Anterior cingulate cortex (tissue), 58 donors: Measurements from ENCODE around the gene RAB8B.
"Not testable (repeated sequence)": the region's sequence is repeated elsewhere in the genome, so short reads cannot be mapped to it uniquely, and the experiment has no call there.

Experiments used
- DNase-seq, 58 donors: peaks; one replicate each; lab custom pipeline; 2025; lab: John Stamatoyannopoulos, UW

Gene RAB8B

DNA sequence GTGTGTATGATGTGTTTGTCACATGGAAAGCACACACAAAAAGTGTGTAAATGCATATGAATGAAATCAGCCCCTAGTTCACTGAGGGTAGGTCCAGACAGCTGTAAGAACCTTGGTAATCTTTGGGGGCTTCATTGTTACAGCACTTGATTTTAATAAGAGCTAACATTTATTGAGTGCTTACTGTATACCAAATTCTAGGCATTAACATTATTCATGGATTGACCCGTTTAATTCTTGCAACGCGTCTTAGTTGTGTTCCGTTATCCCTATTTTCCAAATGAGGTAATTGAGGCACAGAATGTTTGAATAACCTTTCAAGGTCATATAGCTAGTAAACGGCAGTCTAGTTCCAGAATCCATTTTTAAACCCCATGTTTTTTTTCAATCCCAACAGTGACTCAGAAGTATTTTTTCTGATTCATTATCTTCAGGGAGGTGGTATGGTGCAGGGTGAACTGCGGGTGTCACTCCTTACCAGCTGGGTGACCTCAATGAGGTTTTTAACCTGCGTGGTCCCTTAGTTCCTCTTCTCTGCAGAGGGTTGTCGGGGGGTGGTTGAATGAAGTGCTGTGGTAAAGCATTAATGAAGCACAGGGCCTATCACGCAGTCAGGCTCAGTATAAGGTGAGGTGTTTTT lies 14.2 kb downstream of the RAB8B start:
- DNase-seq, result no peak

DNA sequence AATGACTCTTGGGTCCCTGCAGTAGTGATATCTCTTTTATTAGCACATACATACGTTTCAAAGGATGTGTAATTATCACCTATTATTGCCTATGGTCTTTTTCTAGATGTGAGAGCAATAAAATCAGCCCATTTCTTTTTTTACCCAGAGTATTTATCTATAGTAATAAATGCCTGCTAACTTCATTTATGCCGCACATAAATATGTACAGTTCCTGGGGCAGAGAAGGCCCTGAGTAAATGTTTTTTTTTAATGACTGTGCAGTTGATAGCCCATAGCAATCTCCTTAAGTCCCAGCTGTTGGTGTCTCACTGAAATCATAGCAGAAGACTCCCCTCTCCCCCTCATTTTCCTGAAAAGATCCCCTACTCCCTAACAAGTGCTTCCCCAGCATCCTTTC lies 16.7 kb downstream of the RAB8B start:
- no peak for DNase-seq

- DNase-seq, result not testable (repeated sequence)
Measured at GRCh38 chr15:63208824-63209223, 19.4 kb downstream of the RAB8B start.

GRCh38 chr15:63210151-63211091 lies 21.0 kb downstream of the RAB8B start:
- peak in 12 of 58 donors; percentile 8 to 69 (median 34) for DNase-seq

GRCh38 chr15:63211092-63211490 lies 21.7 kb downstream of the RAB8B start:
- DNase-seq, result no peak

GRCh38 chr15:63211549-63211948 lies 22.1 kb downstream of the RAB8B start:
- DNase-seq, result no peak

DNA sequence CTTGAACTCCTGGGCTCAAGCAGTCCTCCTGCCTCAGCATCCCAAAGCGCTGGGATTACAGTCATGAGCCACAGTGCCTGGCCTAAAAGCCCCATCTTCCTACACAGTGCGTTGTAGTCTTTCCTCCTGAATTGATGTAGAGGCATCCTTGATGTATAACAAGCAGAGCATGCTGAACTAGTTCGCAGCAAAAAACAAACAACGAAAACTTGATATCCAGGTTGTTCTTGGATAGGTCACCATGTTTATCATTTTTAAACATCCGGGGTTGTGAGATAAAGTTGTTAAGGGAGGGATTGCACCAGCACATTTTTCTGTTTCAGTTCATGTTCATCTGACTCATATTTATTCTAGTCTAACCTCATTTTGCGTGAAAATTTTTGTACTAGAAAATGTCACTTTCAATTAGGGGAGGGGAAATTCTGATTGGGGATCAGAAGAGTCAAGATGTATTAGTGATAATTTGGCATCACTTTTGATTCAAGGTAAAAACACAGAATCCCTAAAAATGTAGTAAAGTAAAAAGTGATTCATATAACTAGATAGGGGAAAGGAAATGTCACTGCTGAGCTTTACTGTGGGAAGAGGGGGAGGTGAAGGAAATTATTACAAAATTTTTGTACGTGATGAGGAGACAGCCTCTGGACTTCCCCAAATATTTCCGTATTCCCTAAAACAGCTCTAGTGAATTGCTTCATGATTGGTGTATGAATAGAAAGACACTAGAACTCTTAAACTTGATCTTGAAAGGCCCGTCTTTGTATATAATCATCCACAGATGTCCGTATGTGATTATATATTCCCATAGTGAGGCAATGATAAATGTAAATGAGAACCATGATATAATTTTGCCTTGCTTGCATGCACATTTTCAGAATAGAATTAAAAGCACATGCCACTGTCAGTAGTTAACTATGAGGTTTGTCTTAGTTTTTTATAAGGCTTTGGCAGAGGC lies 22.9 kb downstream of the RAB8B start:
- no peak for DNase-seq

DNA sequence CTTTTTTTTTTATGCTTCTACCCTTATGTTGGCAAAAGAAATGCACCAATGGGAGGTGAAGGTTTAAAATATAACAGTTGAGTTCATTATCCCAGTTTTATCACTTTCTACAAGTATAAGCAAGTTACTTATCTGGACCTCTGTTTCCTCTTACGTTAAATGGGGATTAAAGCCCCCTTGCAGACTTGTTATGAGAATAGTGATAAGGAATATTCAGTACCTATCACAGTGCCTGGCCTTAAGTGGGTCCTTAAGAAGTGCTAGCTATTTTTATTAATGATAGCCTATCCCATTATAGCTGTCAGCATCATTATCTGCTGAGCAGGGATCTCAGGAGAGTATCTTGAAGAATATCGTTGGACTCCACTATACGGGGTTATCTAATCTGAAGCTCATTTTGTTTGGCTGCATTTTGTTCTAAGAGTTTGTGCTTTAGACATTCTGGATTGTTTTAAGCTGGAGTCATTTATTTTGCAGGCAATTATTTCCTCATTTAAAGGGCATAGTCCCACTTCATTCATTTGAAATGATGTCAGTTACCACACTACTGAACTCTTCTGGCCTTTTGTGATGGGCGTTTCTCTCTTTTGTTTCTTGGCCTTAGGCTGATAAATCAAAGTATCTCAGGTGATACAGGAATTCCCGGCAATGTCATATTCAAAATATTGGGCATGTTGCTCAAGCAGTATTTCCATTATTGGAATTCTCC lies 28.8 kb downstream of the RAB8B start:
- DNase-seq, result no peak

DNA sequence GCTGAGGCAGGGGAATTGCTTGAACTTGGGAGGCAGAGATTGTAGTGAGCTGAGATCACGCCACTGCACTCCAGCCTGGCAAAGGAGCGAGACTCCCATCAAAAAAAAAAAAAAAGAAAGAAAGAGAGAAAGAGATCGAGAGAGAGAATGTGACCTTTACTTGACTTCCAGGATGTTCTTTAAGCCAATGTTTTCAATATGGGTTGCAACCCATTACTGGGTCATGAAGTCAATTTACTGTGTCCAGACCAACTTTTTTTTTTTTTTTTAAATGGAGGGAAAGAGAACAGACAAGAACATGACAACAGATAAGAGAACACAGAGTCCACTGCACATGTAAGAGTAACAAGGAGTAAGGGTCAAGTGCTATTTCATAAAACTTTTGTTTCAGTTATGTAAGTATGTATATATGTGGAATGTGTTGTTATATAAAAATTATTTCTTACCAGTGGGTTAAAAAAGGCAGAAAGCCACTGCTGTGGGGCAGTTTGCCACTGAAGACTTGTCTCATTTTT lies 29.8 kb downstream of the RAB8B start:
- no peak for DNase-seq

DNA sequence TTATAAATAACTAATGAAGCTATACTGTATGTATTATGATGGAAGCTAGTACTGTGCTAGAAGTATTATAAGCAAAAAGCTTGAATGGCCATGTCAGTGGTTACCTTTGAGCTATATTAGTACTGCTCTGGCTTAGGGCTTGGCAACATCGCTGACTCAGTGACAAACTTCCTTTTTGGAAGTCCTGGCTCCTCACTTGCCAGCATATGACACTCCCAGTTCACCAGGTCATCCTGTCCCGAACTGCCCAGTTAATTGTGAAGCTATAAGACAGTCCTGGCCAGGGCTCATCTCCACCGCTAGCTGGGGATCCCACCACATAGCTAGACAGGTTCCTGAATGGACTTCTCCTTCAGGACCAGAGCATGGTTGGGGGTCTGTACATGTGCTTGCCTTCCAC lies 31.9 kb downstream of the RAB8B start:
- no peak for DNase-seq

GRCh38 chr15:63223463-63223862 lies 34.1 kb downstream of the RAB8B start:
- no peak for DNase-seq

DNA sequence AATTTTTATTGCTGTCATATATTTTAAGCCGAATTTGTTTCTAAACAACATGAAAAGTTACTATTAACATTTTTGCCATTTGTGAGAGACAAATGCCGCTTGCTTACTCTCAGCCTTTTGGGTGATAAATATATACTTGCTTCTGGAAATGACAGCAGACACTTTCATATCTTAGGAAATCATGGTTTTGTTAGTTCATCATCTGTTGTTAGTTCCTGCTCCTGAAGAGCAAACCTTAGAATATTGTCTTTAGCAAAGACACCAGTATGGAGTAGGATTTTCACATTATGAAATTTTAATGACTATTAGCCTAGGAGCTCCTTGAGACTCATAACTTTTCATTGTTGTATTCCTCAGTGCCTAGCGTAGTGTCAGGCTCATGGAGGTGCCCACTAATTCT lies 36.0 kb downstream of the RAB8B start:
- DNase-seq, result no peak

DNA sequence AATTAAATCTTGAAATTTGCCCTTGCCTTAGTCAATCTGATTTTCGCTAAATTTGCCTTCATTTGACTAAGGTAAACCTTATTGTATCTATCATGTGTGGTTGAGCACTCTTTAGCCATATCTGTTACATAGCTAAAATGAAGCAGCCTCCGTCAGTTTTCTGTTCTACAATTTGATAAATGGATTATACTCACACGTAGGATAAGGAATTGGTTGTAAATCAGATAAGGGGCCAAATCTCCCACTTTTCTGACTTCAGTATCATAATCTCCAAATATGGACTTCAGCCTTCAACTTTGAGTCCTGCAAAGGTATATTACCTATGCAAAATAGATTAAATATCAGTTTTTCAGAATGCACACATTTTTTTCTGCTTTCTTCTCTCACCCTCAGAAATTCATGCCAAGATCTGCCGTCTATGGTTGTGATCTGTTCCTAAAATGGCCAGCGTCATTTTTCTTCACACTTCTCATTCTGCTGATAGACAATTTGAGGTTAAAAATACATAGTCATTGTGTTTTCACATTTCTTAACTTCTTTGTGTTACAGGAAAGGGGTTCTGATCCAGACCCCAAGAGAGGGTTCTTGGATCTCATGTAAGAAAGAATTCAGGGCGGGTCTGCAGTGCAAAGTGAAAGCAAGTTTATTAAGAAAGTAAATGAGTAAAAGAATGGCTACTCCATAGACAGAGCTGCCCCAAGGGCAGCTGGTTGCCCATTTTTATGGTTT lies 36.9 kb downstream of the RAB8B start:
- DNase-seq, result no peak

DNA sequence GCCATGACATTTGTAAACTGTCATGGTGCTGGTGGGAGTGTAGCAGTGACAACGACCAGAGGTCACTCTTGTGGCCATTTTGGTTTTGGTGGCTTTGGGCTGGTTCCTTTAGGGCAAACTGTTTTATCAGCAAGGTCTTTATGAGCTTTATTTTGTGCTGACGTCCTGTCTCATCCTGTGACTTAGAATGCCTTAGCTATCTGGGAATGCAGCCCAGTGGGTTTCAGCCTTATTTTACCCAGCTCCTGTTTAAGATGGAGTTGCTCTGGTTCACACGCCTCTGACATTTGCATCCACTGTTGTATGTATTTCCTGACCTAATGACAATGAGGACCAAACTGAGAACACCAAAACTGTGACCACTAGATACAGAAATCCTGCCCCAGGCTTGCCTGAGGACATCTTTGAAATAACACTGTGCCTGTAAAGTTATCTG lies 37.6 kb downstream of the RAB8B start:
- DNase-seq, result no peak

DNA sequence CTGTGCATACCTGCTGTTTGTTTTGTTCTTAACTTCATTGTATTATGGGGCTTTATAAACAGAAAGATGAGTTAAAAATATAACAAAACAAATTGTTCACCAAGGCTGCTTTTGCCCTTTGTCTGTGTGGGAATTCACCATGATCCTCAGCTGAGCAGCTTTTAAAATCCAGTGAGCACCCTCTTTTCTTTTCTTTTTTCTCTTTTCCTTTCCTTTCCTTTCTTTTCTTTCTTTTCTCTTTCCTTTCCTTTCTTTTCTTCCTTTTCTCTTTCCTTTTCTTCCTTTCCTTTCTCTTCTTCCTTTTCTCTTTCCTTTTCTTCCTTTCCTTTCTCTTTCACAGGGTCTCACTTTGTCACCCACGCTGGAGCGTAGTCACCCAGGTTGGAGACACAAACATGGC lies 38.3 kb downstream of the RAB8B start:
- DNase-seq, result no peak

GRCh38 chr15:63231206-63231605 lies 41.8 kb downstream of the RAB8B start:
- DNase-seq, result no peak

DNA sequence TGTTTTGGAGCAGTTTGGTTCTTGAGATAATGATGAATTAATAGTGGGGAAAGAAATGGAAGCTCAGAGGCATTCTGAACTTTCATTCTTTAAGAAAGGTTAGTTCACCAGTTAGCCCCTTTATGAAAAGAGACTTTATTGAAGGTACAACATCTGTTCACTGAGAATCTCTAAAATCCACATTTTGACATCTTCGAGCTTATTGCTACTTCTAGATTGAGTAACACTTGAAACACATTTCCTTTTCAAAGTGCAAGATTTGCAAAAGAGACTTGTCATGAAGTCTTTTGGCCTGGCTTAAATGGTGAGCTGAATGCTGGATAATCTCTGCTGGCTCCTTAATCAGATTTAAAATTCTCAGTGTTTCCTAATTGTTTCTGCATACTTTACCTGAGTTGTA lies 42.3 kb downstream of the RAB8B start:
- no peak for DNase-seq

DNA sequence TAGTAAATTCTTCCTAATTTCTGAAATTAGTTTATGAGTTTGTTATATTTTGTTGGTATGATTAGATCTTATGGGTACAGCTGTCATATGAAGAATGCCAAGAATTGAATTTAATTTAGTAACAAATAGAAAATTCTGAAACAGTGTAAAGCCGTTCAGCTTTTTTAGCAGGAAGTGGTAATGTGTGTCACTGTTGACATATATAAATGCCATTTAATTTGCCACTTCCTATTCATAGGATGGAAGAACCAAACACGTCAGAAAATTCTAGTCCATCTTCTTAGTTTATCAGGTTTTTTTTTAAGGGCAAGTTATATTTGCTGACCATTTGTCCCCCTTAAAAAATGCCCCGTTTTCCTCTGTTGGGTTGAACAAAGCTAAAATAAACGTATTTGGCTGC lies 43.0 kb downstream of the RAB8B start:
- DNase-seq, result no peak

- no peak for DNase-seq
Measured at GRCh38 chr15:63232943-63233342, 43.5 kb downstream of the RAB8B start.
